GM12864 (cell line): ENCODE data around the gene KRT38.
"Not testable (repeated sequence)": the region's sequence is repeated elsewhere in the genome, so short reads cannot be mapped to it uniquely, and the experiment has no call there.

Experiments used
- DNase-seq: peaks from one replicate; pipeline ENCODE4 v3.0.0-alpha.2; 2011; ENCODE audit warnings: low read depth
- H3K4me3 ChIP-seq: 2 replicates; pipeline ENCODE4 v1.5.1; 2011; ENCODE audit warnings: mild to moderate bottlenecking, low read depth, low read length, control low read depth
- CTCF ChIP-seq: IDR thresholded peaks from 2 replicates; pipeline ENCODE4 v1.5.1; 2011; ENCODE audit warnings: low read depth, mild to moderate bottlenecking, moderate library complexity, low read length, control low read depth, inconsistent platforms; ENCODE audit errors: missing control alignments

Gene KRT38

DNA sequence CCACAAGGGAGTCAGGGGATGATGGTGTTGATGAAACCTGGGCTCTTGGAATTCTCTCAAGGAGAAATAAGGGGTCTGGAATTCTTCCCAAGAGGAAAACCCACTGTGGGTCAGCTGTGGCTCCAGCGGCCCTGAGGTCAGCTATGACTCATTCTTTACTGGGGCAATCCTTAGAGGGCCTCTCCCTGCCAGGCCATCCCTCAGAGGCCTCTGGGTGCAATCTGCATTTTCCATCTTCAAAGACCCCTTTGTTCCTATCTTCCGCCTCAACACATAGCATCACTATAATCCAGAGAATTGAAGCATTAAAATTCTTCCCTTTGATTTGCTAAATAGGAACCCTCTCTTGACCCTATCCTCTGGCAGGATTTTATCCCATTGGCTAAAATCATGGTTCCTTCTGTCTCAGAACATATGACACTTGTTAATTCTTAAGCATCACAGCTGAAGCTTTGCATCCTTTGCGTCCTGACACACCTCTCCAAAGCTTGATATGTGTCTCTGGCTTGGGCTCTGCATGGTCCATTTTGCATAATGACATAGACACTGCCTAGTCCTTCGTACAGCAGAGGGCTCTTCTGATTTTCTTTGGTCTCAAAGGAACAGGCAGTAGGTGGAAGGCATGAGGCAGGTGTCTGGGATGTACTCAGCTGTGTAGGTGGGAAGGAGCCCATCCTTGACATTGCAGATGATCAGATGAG lies 12.0 kb downstream of the KRT38 start:
- no peak for DNase-seq
- no peak overlapping the region for H3K4me3 ChIP-seq
- TF ChIP-seq CTCF: no peak

DNA sequence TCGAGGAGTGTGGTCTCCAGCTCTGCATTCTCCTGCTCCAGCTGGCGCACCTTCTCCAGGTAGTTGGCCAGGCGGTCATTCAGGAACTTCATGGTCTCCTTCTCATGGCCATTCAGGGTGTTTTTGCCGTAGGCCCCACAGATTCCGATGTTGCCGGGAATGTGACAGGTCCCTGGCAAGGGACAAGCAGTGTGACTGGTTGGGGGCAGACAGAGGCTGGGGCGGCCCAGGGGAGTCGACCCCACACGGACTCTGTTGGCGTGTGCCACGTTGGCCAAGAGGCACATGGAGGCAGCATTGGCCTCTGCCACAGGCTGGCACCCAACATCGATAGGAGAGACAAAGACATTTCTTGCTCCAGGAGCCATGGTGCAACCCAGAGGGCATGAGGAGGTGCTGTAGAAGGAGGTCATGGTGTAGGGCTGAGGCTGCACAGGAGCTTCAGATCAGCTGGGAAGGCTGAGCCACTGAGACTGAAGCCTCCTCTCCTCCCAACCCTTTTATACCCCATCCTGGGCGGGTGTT lies 16.6 kb downstream of the KRT38 start, which contains the start of gene KRT37:
Gene KRT37 (minus strand): TSS at position 475 of the 525 bp plus-strand sequence. CDS start 62 bp downstream, at position 413.
- TF ChIP-seq CTCF: no peak
- H3K4me3 ChIP-seq: no peak within 1 kb of the TSS
- DNase-seq: no peak

DNA sequence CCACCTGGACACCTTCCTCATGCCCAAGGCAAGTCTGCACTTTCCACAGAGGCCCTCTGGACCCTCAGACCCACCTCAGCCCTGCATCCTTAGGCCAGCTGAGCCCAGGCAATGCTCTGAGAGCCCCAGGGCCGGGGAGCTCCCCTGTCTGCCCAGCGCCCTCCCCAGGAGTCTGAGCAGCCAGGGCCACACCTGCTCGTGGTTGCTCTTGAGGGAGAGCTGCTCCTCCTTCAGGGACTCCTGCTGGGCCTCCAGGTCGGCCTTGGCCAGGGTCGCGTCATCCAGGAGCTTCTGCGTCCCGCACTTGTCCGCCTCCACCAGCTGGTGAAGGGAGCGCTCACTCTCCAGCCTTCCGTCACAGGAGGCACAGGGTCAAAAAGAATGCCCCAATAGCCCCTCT lies 18.2 kb downstream of the KRT38 start:
- H3K4me3 ChIP-seq, DNase-seq: not testable (repeated sequence)

- H3K4me3 ChIP-seq: no peak overlapping the region
- no peak for TF ChIP-seq CTCF
- DNase-seq: no peak
Measured at GRCh38 chr17:41421617-41422016, 19.2 kb downstream of the KRT38 start.

GRCh38 chr17:41421116-41421515 lies 19.7 kb downstream of the KRT38 start:
- DNase-seq: no peak
- no peak for TF ChIP-seq CTCF

GRCh38 chr17:41420134-41420533 lies 20.6 kb downstream of the KRT38 start:
- no peak overlapping the region for H3K4me3 ChIP-seq
- no peak for TF ChIP-seq CTCF
- no peak for DNase-seq

More at GRCh38 chr17:41421116-41421515, 19.7 kb downstream of the KRT38 start:
- no peak overlapping the region for H3K4me3 ChIP-seq

GRCh38 chr17:41419716-41420115 lies 21.1 kb downstream of the KRT38 start:
- TF ChIP-seq CTCF: no peak
- H3K4me3 ChIP-seq: no peak overlapping the region
- no peak for DNase-seq
